GM23338 (cell line): ENCODE measurements around the gene RPL21. TPM values are rescaled to one million over a fixed set of nuclear protein-coding genes. Genes with fewer than 3 reads are reported as not detected.

Experiments used
- ATAC-seq: fragments of 200-7000 bp; cut with Tn5 transposase; 3 replicates; pipeline ENCODE4 v1.9.1; 2020
- DNase-seq: peaks from one replicate; pipeline ENCODE4 v3.0.0-alpha.2; 2015; ENCODE audit warnings: low spot score
- H2AFZ ChIP-seq: fragments of 200-600 bp; sonication (generic); 2 replicates; pipeline ENCODE4 v1.8.0; 2016; ENCODE audit warnings: antibody characterized with exemption, mild to moderate bottlenecking, moderate library complexity
- H3F3A ChIP-seq: fragments of 200-600 bp; sonication (generic); replicated peaks from 2 replicates; pipeline ENCODE4 v1.8.0; 2017; ENCODE audit warnings: antibody characterized with exemption, mixed run types, low read depth
- H3K27ac ChIP-seq: fragments of 200-600 bp; sonication (generic); 2 replicates; pipeline ENCODE4 v1.6.1; 2016; ENCODE audit warnings: low read depth
- H3K27me3 ChIP-seq: fragments of 200-600 bp; sonication (generic); 2 replicates; pipeline ENCODE4 v1.8.0; 2016; ENCODE audit warnings: mild to moderate bottlenecking, mixed run types, moderate library complexity; ENCODE audit not compliant: insufficient read depth
- H3K36me3 ChIP-seq: fragments of 200-600 bp; sonication (generic); 2 replicates; pipeline ENCODE4 v1.8.0; 2016; ENCODE audit warnings: mild to moderate bottlenecking; ENCODE audit not compliant: insufficient read depth
- H3K4me1 ChIP-seq: fragments of 200-600 bp; sonication (generic); 2 replicates; pipeline ENCODE4 v1.8.0; 2016; ENCODE audit warnings: mild to moderate bottlenecking, moderate library complexity; ENCODE audit not compliant: insufficient read depth
- H3K4me2 ChIP-seq: fragments of 200-600 bp; sonication (generic); 2 replicates; pipeline ENCODE4 v1.7.1; 2017; ENCODE audit warnings: mixed run types
- H3K4me3 ChIP-seq: fragments of 200-600 bp; sonication (generic); 2 replicates; pipeline ENCODE4 v1.6.1; 2016; ENCODE audit warnings: mixed run types
- H3K79me2 ChIP-seq: fragments of 200-600 bp; sonication (generic); replicated peaks from 2 replicates; pipeline ENCODE4 v1.8.0; 2017; ENCODE audit warnings: mild to moderate bottlenecking; ENCODE audit not compliant: insufficient read depth
- H3K9me2 ChIP-seq: fragments of 200-600 bp; sonication (generic); 2 replicates; pipeline ENCODE4 v1.8.0; 2017; ENCODE audit not compliant: insufficient read depth
- H4K20me1 ChIP-seq: fragments of 200-600 bp; sonication (generic); replicated peaks from 2 replicates; pipeline ENCODE4 v1.8.0; 2017; ENCODE audit warnings: mild to moderate bottlenecking; ENCODE audit not compliant: insufficient read depth
- H3K27ac Mint-ChIP-seq: 2 replicates; pipeline ENCODE4 v1.8.0; 2020; ENCODE audit warnings: inconsistent platforms, mild to moderate bottlenecking, moderate library complexity, mixed read lengths
- H3K27me3 Mint-ChIP-seq: 3 replicates; pipeline ENCODE4 v1.8.0; 2022; ENCODE audit warnings: low read depth, mild to moderate bottlenecking, moderate library complexity, mixed read lengths, inconsistent platforms; ENCODE audit not compliant: insufficient read depth, poor library complexity
- H3K36me3 Mint-ChIP-seq: 3 replicates; pipeline ENCODE4 v1.8.0; 2021; ENCODE audit warnings: low read depth, mild to moderate bottlenecking, inconsistent platforms, moderate library complexity, mixed read lengths
- H3K4me1 Mint-ChIP-seq: 3 replicates; pipeline ENCODE4 v1.8.0; 2020; ENCODE audit warnings: mild to moderate bottlenecking, inconsistent platforms, mixed read lengths
- H3K4me3 Mint-ChIP-seq: 3 replicates; pipeline ENCODE4 v1.8.0; 2021; ENCODE audit warnings: moderate library complexity, mild to moderate bottlenecking, inconsistent platforms, mixed read lengths
- H3K9me3 Mint-ChIP-seq: 3 replicates; pipeline ENCODE4 v1.8.0; 2020; ENCODE audit warnings: moderate library complexity, mild to moderate bottlenecking, inconsistent platforms, mixed read lengths
- CREB1 ChIP-seq: fragments of 250-450 bp; sonication (Bioruptor Pico); IDR thresholded peaks from 2 replicates; pipeline ENCODE4 v1.5.0; 2020; ENCODE audit warnings: low read depth, mild to moderate bottlenecking, moderate library complexity
- ETS1 ChIP-seq: IDR thresholded peaks from 2 replicates; pipeline ENCODE4 v1.6.1; 2016; ENCODE audit warnings: antibody characterized with exemption
- EZH2phosphoT487 ChIP-seq: fragments of 200-600 bp; sonication (generic); IDR thresholded peaks from one replicate; pipeline ENCODE4 v1.8.1; 2018; ENCODE audit warnings: antibody characterized with exemption; ENCODE audit not compliant: unreplicated experiment
- JUNB ChIP-seq: IDR thresholded peaks from one replicate; pipeline ENCODE4 v1.6.1; 2016; ENCODE audit warnings: antibody characterized with exemption; ENCODE audit not compliant: unreplicated experiment
- POLR2AphosphoS5 ChIP-seq: IDR thresholded peaks from 2 replicates; pipeline ENCODE4 v1.6.1; 2016; ENCODE audit warnings: antibody characterized with exemption, low read depth
- STAT1 ChIP-seq: IDR thresholded peaks from one replicate; pipeline ENCODE4 v1.6.1; 2016; ENCODE audit warnings: antibody characterized with exemption; ENCODE audit not compliant: unreplicated experiment
- ZNF462 ChIP-seq: fragments of 250-450 bp; sonication (Bioruptor Pico); IDR thresholded peaks from 2 replicates; pipeline ENCODE4 v1.5.0; 2020; ENCODE audit warnings: mild to moderate bottlenecking, moderate library complexity
- polyA plus RNA-seq: library from polyadenylated mRNA; unstranded; fragments of >200 nt; fragmentation: Nextera tagmentation; extraction: Ambion mirVana; gene quantifications from 2 replicates; pipeline ENCODE4 v1.2.1, GENCODE V29; 2016
- total RNA-seq: library from RNA; depleted of rRNA; stranded (reverse); fragments of >200 nt; shearing (Covaris generic); gene quantifications from 2 replicates; pipeline ENCODE4 v1.2.3, GENCODE V29; 2014

Gene RPL21
- total and polyA plus RNA-seq, 2 experiments from 2014 or later, result 1,037 to 1,343 TPM

- Histone ChIP-seq H3K4me1 (peaks cover 17% of the 10 kb centered on the region), H3F3A (peaks cover 41% of the 10 kb centered on the region), H4K20me1 (peaks cover 15% of the 10 kb centered on the region; the same call in 1 of the 2 replicates), H3K4me2 (no peak overlapping the region), H3K27ac (peak overlapping the region; percentile 89), H3K4me3 (no peak overlapping the region), H3K9me2 (no peaks in the 10 kb centered on the region), H2AFZ (no peak overlapping the region), H3K27me3 (no peaks in the 10 kb centered on the region), H3K79me2 (peaks cover 29% of the 10 kb centered on the region), H3K36me3 (peaks cover 33% of the 10 kb centered on the region)
- H3K4me3 Mint-ChIP-seq, result no peak overlapping the region; the same call in 2 of the 3 replicates
- H3K4me1 Mint-ChIP-seq, result peaks cover 38% of the 10 kb centered on the region
- ATAC-seq, result peak; percentile 12; the same call in 2 of the 3 replicates
- H3K9me3 Mint-ChIP-seq, result no peaks in the 10 kb centered on the region
- peaks cover 59% of the 10 kb centered on the region for H3K36me3 Mint-ChIP-seq
- DNase-seq, result no peak
- H3K27ac Mint-ChIP-seq, result peak overlapping the region; percentile 88
- peaks cover 5% of the 10 kb centered on the region for H3K27me3 Mint-ChIP-seq
- TF ChIP-seq ZNF462 (no peak), ETS1 (no peak), POLR2AphosphoS5 (peak; percentile 31)
These were observed 7.5 kb downstream of the RPL21 start for GRCh38 chr13:27258637-27259386.

GRCh38 chr13:27259831-27260230, 8.5 kb downstream of the RPL21 start:
- H3K9me2 ChIP-seq, result no peaks in the 10 kb centered on the region
- H3K4me3 ChIP-seq, result no peak overlapping the region
- H3K4me2 ChIP-seq, result no peak overlapping the region
- H3K27me3 ChIP-seq, result no peaks in the 10 kb centered on the region
- H3K4me1 ChIP-seq, result peaks cover 17% of the 10 kb centered on the region
- H3K9me3 Mint-ChIP-seq, result no peaks in the 10 kb centered on the region
- no peak overlapping the region for H2AFZ ChIP-seq
- H3K36me3 Mint-ChIP-seq, result peaks cover 49% of the 10 kb centered on the region
- H3K4me1 Mint-ChIP-seq, result peaks cover 31% of the 10 kb centered on the region
- H3K27ac ChIP-seq, result peak overlapping the region; percentile 89
- H3K4me3 Mint-ChIP-seq, result no peak overlapping the region
- H4K20me1 ChIP-seq, result peaks cover 15% of the 10 kb centered on the region; the same call in 1 of the 2 replicates
- H3K79me2 ChIP-seq, result peaks cover 18% of the 10 kb centered on the region
- peaks cover 23% of the 10 kb centered on the region for H3K36me3 ChIP-seq
- peaks cover 3% of the 10 kb centered on the region for H3K27me3 Mint-ChIP-seq
- H3K27ac Mint-ChIP-seq, result peak overlapping the region; percentile 73
- DNase-seq, result no peak
- peaks cover 32% of the 10 kb centered on the region for H3F3A ChIP-seq
- ATAC-seq, result no peak
- TF ChIP-seq CREB1 (CRISPR knock-in tag) (no peak), EZH2phosphoT487 (no peak), STAT1 (no peak), JUNB (no peak)
